HK-2 (cell line): Measurements from ENCODE around the gene PRR22.
"Not testable (repeated sequence)": the region's sequence is repeated elsewhere in the genome, so short reads cannot be mapped to it uniquely, and the experiment has no call there.

Experiments used
- DNase-seq: peaks from one replicate; pipeline ENCODE4 v3.0.0-alpha.2; 2018; ENCODE audit not compliant: unreplicated experiment

PRR22 gene

GRCh38 chr19:5751709-5752108 is 32.8 kb downstream of the PRR22 start:
- DNase-seq, result no peak

DNA sequence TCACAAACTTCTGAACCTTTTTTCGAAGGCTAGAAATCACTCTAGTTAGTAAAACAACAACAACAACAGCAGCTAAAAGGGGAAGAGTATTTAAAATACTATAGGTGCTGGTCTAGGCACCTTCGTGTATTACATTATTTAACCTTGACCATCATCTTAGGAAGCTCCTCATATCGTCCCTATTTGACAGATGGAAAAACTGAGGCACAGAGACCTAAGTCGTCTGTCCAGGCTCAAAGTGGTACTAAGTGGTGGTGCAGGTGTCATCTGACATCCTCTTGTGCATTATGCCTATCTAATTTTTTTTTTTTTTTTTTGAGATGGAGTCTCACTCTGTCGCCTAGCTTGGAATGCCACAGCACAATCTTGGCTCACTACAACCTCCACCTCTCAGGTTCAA is 35.0 kb downstream of the PRR22 start:
- DNase-seq, result no peak

- DNase-seq, result not testable (repeated sequence)
Observed at GRCh38 chr19:5748920-5749319, 35.6 kb downstream of the PRR22 start.

GRCh38 chr19:5744999-5745398 is 39.5 kb downstream of the PRR22 start:
- not testable (repeated sequence) for DNase-seq

DNA sequence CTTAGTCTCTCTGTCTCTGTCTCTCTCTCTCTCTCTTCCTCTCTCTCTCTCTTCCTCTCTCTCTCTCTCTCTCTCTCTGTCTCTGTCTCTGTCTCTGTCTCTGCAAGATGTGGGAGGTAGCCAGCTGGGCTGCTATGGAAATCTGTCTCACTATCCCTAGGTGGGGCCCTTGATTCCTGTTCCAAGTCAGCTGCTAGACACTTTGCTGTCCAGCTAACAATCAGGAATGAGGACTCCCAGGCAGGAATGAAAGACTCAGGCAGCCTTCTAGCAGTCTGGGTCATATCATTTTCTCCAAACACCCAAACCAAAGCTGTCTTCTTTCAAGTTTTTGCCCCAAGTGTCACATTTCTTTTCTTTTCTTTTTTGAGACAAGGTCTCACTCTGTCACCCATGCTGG is 40.9 kb downstream of the PRR22 start:
- DNase-seq, result no peak

DNA sequence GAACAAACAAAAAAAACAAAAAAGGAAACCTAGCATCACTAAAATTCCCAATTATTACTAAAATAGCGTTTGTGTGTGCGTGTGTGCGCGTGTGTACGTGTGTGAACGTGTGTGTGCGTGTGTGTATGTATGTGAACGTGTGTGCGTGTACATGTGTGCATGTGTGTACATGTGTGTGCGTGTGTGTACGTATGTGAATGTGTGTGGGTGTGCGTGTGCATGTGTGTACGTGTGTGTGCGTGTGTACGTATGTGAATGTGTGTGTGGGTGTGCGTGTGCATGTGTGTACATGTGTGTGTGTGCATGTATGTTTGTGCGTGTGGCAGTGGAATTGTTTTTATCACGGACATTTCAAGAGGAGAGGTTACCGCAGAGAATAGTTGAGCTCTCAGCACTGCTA is 42.5 kb downstream of the PRR22 start:
- no peak for DNase-seq

DNA sequence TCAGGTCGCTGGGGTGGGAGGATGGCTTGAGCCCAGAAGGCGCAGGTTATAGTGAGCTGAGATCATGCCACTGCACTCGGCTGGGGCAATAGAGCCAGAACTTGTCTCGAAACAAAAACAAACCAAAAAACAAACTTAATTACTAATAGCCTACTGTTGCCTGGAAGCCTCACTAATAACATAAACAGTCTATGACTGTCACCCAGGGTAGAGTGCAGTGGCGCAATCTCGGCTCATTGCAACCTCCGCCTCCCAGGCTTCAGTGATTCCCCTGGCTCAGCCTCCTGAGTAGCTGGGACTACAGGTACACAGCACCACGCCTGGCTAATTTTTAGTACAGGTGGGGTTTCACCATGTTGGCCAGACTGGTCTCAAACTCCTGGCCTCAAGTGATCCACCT is 46.1 kb downstream of the PRR22 start:
- DNase-seq, result no peak

DNA sequence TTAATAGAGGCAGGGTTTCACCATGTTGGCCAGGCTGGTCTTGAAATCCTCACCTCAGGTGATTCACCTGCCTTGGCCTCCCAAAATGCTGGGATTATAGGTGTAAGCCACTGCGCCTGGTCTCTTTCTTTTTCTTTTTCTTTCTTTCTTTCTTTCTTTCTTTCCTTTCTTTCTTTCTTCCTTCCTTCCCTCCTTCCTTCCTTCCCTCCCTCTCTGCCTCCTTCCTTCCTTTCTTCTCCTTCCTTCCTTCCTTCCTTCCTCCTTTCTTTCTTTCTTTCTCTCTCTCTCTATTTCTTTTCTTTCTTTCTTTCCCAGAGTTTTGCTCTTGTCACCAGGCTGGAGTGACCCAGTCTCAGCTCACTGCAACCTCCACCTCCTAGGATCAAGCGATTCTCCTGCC is 51.4 kb downstream of the PRR22 start:
- not testable (repeated sequence) for DNase-seq
